DOHH2 (cell line): ENCODE measurements around the gene MYO18A.

Experiments used
- H3F3A ChIP-seq: fragments of 200-600 bp; sonication (generic), shearing (Covaris generic); 2 replicates; pipeline ENCODE4 v1.6.0; 2016; ENCODE audit warnings: antibody characterized with exemption, mild to moderate bottlenecking; ENCODE audit not compliant: control insufficient read depth, insufficient read depth
- H3K27ac ChIP-seq: fragments of 200-600 bp; sonication (generic); 2 replicates; pipeline ENCODE4 v1.5.1; 2014; ENCODE audit warnings: low read depth, mild to moderate bottlenecking, low read length, moderate library complexity
- H3K27me3 ChIP-seq: fragments of 200-600 bp; sonication (generic); 2 replicates; pipeline ENCODE4 v1.6.1; 2014; ENCODE audit warnings: mild to moderate bottlenecking, low read length, mixed read lengths; ENCODE audit not compliant: control insufficient read depth
- H3K36me3 ChIP-seq: fragments of 200-600 bp; sonication (generic); 2 replicates; pipeline ENCODE4 v1.6.1; 2014; ENCODE audit warnings: mild to moderate bottlenecking, low read length, moderate library complexity, mixed read lengths; ENCODE audit not compliant: control insufficient read depth
- H3K4me1 ChIP-seq: fragments of 200-600 bp; sonication (generic); 2 replicates; pipeline ENCODE4 v1.6.1; 2014; ENCODE audit warnings: mild to moderate bottlenecking, low read length, mixed read lengths; ENCODE audit not compliant: control insufficient read depth
- H3K4me2 ChIP-seq: fragments of 200-600 bp; sonication (generic); 2 replicates; pipeline ENCODE4 v1.6.0; 2014; ENCODE audit warnings: mild to moderate bottlenecking, low read length, moderate library complexity
- H3K4me3 ChIP-seq: fragments of 200-600 bp; sonication (generic); 2 replicates; pipeline ENCODE4 v1.5.1; 2014; ENCODE audit warnings: mild to moderate bottlenecking, low read length, mixed read lengths
- H3K79me2 ChIP-seq: fragments of 200-600 bp; sonication (generic); 2 replicates; pipeline ENCODE4 v1.6.1; 2014; ENCODE audit warnings: mild to moderate bottlenecking, low read length, mixed read lengths; ENCODE audit not compliant: control insufficient read depth
- H3K9me2 ChIP-seq: fragments of 200-600 bp; sonication (generic); replicated peaks from 2 replicates; pipeline ENCODE4 v1.6.1; 2014; ENCODE audit warnings: mild to moderate bottlenecking, low read length, mixed read lengths; ENCODE audit not compliant: control insufficient read depth
- H3K9me3 ChIP-seq: fragments of 200-600 bp; sonication (generic); 2 replicates; pipeline ENCODE4 v1.6.1; 2014; ENCODE audit warnings: antibody characterized with exemption, low read length, mixed read lengths; ENCODE audit not compliant: control insufficient read depth, insufficient read depth
- H4K20me1 ChIP-seq: fragments of 200-600 bp; sonication (generic); 2 replicates; pipeline ENCODE4 v1.6.0; 2014; ENCODE audit warnings: low read depth, mild to moderate bottlenecking, antibody characterized with exemption, low read length, moderate library complexity; ENCODE audit not compliant: control insufficient read depth, insufficient read depth
- EZH2phosphoT487 ChIP-seq: fragments of 200-600 bp; sonication (generic); IDR thresholded peaks from 2 replicates; pipeline ENCODE4 v1.6.1; 2017; ENCODE audit warnings: borderline replicate concordance, mild to moderate bottlenecking, antibody characterized with exemption, low read length, moderate library complexity, mixed read lengths
- TF ChIP-seq, protein P1 (sequence below): fragments of 200-600 bp; sonication (generic); IDR thresholded peaks from one replicate; pipeline ENCODE4 v1.5.1; 2014; ENCODE audit warnings: antibody characterized with exemption, mild to moderate bottlenecking, low read depth, low read length; ENCODE audit not compliant: poor library complexity, severe bottlenecking

MYO18A gene

DNA sequence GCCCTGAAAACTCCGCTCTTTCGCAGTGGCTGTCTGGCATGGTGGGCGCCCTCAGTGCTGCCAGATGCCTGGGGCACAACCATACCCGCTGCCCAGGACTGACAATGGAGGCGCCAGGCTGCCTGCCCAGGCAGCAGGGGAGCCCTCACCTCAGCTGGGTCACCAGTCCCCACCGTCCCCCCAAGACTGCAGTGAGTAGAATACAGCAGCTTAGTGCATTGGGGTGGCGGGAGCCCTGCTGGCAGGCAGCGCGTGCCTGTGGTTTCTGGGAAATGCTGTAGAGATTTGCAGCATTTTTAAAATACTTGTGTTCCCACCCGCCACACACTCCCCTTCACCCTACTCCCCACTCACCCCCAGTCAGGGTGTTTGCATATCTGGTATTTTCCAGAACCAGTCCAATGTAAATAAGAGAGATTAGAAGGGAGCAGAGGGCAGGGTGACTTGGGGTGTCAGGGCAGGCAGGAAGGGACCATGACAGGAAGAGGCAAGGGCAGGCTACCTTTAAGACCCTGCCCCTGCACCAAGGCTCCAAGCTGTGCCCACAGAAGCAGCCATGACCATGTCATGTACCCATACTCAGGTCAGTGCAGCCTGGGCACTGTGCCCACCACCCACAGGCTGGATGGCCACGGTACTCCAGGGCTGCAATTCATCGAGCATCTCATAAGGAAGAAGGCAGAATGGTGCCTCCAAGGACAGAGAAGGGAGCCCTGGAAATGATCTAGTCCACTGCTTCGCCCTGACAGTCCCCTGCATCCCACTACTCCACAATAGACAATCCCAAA lies 21.5 kb downstream of the MYO18A start:
- no peaks in the 10 kb centered on the region; the same call in 1 of the 2 replicates for H3K36me3 ChIP-seq
- H3K27ac ChIP-seq = no peak overlapping the region
- no peaks in the 10 kb centered on the region for H3K27me3 ChIP-seq
- no peaks in the 10 kb centered on the region for H3K4me1 ChIP-seq
- H3K9me2 ChIP-seq = no peaks in the 10 kb centered on the region
- H3F3A ChIP-seq = no peaks in the 10 kb centered on the region
- no peak overlapping the region for H3K4me2 ChIP-seq
- no peak for TF ChIP-seq EZH2phosphoT487
- TF ChIP-seq, protein P1, sequence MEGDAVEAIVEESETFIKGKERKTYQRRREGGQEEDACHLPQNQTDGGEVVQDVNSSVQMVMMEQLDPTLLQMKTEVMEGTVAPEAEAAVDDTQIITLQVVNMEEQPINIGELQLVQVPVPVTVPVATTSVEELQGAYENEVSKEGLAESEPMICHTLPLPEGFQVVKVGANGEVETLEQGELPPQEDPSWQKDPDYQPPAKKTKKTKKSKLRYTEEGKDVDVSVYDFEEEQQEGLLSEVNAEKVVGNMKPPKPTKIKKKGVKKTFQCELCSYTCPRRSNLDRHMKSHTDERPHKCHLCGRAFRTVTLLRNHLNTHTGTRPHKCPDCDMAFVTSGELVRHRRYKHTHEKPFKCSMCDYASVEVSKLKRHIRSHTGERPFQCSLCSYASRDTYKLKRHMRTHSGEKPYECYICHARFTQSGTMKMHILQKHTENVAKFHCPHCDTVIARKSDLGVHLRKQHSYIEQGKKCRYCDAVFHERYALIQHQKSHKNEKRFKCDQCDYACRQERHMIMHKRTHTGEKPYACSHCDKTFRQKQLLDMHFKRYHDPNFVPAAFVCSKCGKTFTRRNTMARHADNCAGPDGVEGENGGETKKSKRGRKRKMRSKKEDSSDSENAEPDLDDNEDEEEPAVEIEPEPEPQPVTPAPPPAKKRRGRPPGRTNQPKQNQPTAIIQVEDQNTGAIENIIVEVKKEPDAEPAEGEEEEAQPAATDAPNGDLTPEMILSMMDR = no peak
- H3K9me3 ChIP-seq = no peaks in the 10 kb centered on the region
- no peak overlapping the region for H3K4me3 ChIP-seq
- peaks cover 8% of the 10 kb centered on the region; the same call in 1 of the 2 replicates for H3K79me2 ChIP-seq
- H4K20me1 ChIP-seq = no peaks in the 10 kb centered on the region

DNA sequence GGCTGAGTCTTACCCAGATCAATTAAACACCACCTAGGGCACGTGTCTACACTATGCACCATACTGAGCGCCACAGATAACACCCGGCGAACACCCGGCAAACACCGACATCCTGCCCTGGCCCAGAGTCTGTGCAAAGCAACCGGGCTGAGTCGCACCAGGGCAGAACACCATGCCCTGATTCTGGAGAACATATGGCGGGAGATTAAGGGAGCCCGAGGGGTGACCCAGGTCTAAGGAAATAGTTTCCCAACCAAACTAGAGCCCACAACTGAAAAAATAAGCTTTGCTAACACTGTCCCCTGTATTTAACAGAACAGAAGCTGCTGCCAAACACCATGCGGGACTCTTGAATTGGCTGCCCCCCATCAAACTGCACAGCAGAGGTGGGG lies 22.1 kb downstream of the MYO18A start:
- no peaks in the 10 kb centered on the region for H3F3A ChIP-seq
- no peak overlapping the region for H3K27ac ChIP-seq
- H3K9me2 ChIP-seq = no peaks in the 10 kb centered on the region
- H3K4me3 ChIP-seq = no peak overlapping the region
- H4K20me1 ChIP-seq = no peaks in the 10 kb centered on the region
- no peak overlapping the region for H3K4me2 ChIP-seq
- no peaks in the 10 kb centered on the region; the same call in 1 of the 2 replicates for H3K36me3 ChIP-seq
- peaks cover 8% of the 10 kb centered on the region; the same call in 1 of the 2 replicates for H3K79me2 ChIP-seq
- TF ChIP-seq, protein P1 = no peak
- no peak for TF ChIP-seq EZH2phosphoT487
- H3K9me3 ChIP-seq = no peaks in the 10 kb centered on the region
- H3K4me1 ChIP-seq = no peaks in the 10 kb centered on the region
- H3K27me3 ChIP-seq = no peaks in the 10 kb centered on the region

DNA sequence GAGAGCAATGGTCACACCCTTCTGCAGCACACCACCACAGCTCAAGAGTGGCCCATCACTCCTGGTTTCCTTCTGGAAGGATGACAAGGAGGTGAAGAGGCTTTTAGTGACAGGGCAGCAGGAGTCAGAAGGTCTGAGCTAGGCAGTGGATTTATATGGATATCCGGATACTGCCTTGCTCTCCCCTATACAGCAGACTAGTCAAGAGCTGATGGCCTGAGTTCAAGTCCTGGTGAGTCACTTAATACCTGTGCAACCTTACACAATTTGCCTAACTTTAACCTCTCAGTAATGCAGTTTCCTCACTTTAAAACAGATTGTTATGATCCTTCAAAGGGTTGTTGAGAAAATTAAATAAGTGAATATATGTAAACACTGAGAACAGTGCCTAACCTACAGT lies 22.9 kb downstream of the MYO18A start:
- no peaks in the 10 kb centered on the region for H3K4me1 ChIP-seq
- no peaks in the 10 kb centered on the region for H3K36me3 ChIP-seq
- H3K27me3 ChIP-seq = no peaks in the 10 kb centered on the region
- no peaks in the 10 kb centered on the region for H3K9me3 ChIP-seq
- no peaks in the 10 kb centered on the region for H3K9me2 ChIP-seq
- peaks cover 8% of the 10 kb centered on the region; the same call in 1 of the 2 replicates for H3K79me2 ChIP-seq
- no peaks in the 10 kb centered on the region for H3F3A ChIP-seq
- H3K4me3 ChIP-seq = no peak overlapping the region
- TF ChIP-seq, protein P1 = no peak
- no peak for TF ChIP-seq EZH2phosphoT487
- H3K4me2 ChIP-seq = no peak overlapping the region
- H3K27ac ChIP-seq = no peak overlapping the region
- no peaks in the 10 kb centered on the region for H4K20me1 ChIP-seq
